GM18868 (cell line): Measurements from ENCODE around the gene DCAKD.

ENCODE experiments used
- ATAC-seq: cut with Tn5 transposase; IDR thresholded peaks from one replicate; pipeline ENCODE4 v1.9.1; 2021; ENCODE audit warnings: mild to moderate bottlenecking, moderate library complexity; ENCODE audit not compliant: unreplicated experiment

Gene DCAKD

GRCh38 chr17:45006927-45007461 lies 44.4 kb downstream of the DCAKD start:
- ATAC-seq, result no peak

GRCh38 chr17:45005700-45006099 lies 45.7 kb downstream of the DCAKD start:
- no peak for ATAC-seq

GRCh38 chr17:45004388-45004787 lies 47.0 kb downstream of the DCAKD start:
- ATAC-seq, result no peak

GRCh38 chr17:45003877-45004276 lies 47.6 kb downstream of the DCAKD start:
- ATAC-seq, result no peak

- no peak for ATAC-seq
Observed at GRCh38 chr17:45001310-45001709, 50.1 kb downstream of the DCAKD start.

- no peak for ATAC-seq
Observed at GRCh38 chr17:44999433-44999832, 52.0 kb downstream of the DCAKD start.

- ATAC-seq, result no peak
Observed at GRCh38 chr17:44998646-44999045, 52.8 kb downstream of the DCAKD start.

- no peak for ATAC-seq
Observed at GRCh38 chr17:44997733-44998520, 53.5 kb downstream of the DCAKD start.

GRCh38 chr17:44996304-44996703 lies 55.1 kb downstream of the DCAKD start:
- no peak for ATAC-seq

- ATAC-seq, result no peak
Observed at GRCh38 chr17:44995436-44996001, 55.9 kb downstream of the DCAKD start.

GRCh38 chr17:44992242-44992939 lies 59.0 kb downstream of the DCAKD start:
- ATAC-seq, result no peak

GRCh38 chr17:44990994-44991393 lies 60.4 kb downstream of the DCAKD start:
- ATAC-seq, result no peak

GRCh38 chr17:44989552-44990138 lies 61.8 kb downstream of the DCAKD start:
- no peak for ATAC-seq

GRCh38 chr17:44988044-44988942 lies 63.1 kb downstream of the DCAKD start:
- no peak for ATAC-seq

- no peak for ATAC-seq
Observed at GRCh38 chr17:44983563-44983962, 67.9 kb downstream of the DCAKD start.

GRCh38 chr17:44982113-44982702 lies 69.2 kb downstream of the DCAKD start:
- no peak for ATAC-seq

- no peak for ATAC-seq
Observed at GRCh38 chr17:44981221-44981968, 70.0 kb downstream of the DCAKD start.

- ATAC-seq, result no peak
Observed at GRCh38 chr17:44979426-44979995, 71.9 kb downstream of the DCAKD start.

GRCh38 chr17:44978807-44979206 lies 72.6 kb downstream of the DCAKD start:
- no peak for ATAC-seq
